SK-N-SH treated with all-trans-retinoic acid at 6 μM for 48 hours (cell line): ENCODE results near the gene NOC4L.

Experiments
- ARNTL ChIP-seq: fragments of 450-650 bp; formaldehyde crosslinking; IDR thresholded peaks from 2 replicates; pipeline ENCODE4 v1.5.0; 2020; ENCODE audit warnings: low read depth, mild to moderate bottlenecking, moderate library complexity, borderline replicate concordance
- ESRRG ChIP-seq: fragments of 250-450 bp; sonication (Bioruptor Pico); IDR thresholded peaks from 2 replicates; pipeline ENCODE4 v1.6.1; 2021; ENCODE audit warnings: mild to moderate bottlenecking
- ISL1 ChIP-seq: fragments of 250-450 bp; sonication (Bioruptor Pico); IDR thresholded peaks from 2 replicates; pipeline ENCODE4 v2.1.2; 2022; ENCODE audit warnings: mild to moderate bottlenecking, moderate library complexity
- PATZ1 ChIP-seq: fragments of 250-450 bp; sonication (Bioruptor Pico); IDR thresholded peaks from 2 replicates; pipeline ENCODE4 v1.8.0; 2020; ENCODE audit warnings: mild to moderate bottlenecking, moderate library complexity, borderline replicate concordance
- RARB ChIP-seq: fragments of 250-450 bp; sonication (Bioruptor Pico); IDR thresholded peaks from 2 replicates; pipeline ENCODE4 v1.8.0; 2021; ENCODE audit warnings: mild to moderate bottlenecking, moderate library complexity
- ZNF8 ChIP-seq: fragments of 450-650 bp; formaldehyde crosslinking; IDR thresholded peaks from 2 replicates; pipeline ENCODE4 v1.5.0; 2020; ENCODE audit warnings: mild to moderate bottlenecking, moderate library complexity
- TF ChIP-seq, protein P1 (sequence below): fragments of 250-450 bp; sonication (Bioruptor Pico); IDR thresholded peaks from 2 replicates; pipeline ENCODE4 v1.5.0; 2020; ENCODE audit warnings: mild to moderate bottlenecking, moderate library complexity
- TF ChIP-seq, protein P2 (sequence below): fragments of 250-450 bp; sonication (Bioruptor Pico); IDR thresholded peaks from 2 replicates; pipeline ENCODE4 v1.5.1; 2020; ENCODE audit warnings: low read depth, mild to moderate bottlenecking, moderate library complexity

GRCh38 chr12:132187646-132188450, 43.6 kb downstream of the NOC4L start:
- no peak for TF ChIP-seq ESRRG (CRISPR knock-in tag)
- TF ChIP-seq ISL1 (CRISPR knock-in tag) = no peak
- TF ChIP-seq, protein P1, sequence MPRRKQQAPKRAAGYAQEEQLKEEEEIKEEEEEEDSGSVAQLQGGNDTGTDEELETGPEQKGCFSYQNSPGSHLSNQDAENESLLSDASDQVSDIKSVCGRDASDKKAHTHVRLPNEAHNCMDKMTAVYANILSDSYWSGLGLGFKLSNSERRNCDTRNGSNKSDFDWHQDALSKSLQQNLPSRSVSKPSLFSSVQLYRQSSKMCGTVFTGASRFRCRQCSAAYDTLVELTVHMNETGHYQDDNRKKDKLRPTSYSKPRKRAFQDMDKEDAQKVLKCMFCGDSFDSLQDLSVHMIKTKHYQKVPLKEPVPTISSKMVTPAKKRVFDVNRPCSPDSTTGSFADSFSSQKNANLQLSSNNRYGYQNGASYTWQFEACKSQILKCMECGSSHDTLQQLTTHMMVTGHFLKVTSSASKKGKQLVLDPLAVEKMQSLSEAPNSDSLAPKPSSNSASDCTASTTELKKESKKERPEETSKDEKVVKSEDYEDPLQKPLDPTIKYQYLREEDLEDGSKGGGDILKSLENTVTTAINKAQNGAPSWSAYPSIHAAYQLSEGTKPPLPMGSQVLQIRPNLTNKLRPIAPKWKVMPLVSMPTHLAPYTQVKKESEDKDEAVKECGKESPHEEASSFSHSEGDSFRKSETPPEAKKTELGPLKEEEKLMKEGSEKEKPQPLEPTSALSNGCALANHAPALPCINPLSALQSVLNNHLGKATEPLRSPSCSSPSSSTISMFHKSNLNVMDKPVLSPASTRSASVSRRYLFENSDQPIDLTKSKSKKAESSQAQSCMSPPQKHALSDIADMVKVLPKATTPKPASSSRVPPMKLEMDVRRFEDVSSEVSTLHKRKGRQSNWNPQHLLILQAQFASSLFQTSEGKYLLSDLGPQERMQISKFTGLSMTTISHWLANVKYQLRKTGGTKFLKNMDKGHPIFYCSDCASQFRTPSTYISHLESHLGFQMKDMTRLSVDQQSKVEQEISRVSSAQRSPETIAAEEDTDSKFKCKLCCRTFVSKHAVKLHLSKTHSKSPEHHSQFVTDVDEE (CRISPR knock-in tag) = no peak
- no peak for TF ChIP-seq ZNF8 (CRISPR knock-in tag)
- no peak for TF ChIP-seq ARNTL (CRISPR knock-in tag)
- TF ChIP-seq RARB = no peak
- TF ChIP-seq PATZ1 (CRISPR knock-in tag) = no peak
- TF ChIP-seq, protein P2, sequence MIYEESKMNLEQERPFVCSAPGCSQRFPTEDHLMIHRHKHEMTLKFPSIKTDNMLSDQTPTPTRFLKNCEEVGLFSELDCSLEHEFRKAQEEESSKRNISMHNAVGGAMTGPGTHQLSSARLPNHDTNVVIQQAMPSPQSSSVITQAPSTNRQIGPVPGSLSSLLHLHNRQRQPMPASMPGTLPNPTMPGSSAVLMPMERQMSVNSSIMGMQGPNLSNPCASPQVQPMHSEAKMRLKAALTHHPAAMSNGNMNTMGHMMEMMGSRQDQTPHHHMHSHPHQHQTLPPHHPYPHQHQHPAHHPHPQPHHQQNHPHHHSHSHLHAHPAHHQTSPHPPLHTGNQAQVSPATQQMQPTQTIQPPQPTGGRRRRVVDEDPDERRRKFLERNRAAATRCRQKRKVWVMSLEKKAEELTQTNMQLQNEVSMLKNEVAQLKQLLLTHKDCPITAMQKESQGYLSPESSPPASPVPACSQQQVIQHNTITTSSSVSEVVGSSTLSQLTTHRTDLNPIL (CRISPR knock-in tag) = no peak
